ENCODE measurements around the gene CYP1A2.
"Not testable (repeated sequence)": the region's sequence is repeated elsewhere in the genome, so short reads cannot be mapped to it uniquely, and the experiment has no call there.

Gene CYP1A2

DNA sequence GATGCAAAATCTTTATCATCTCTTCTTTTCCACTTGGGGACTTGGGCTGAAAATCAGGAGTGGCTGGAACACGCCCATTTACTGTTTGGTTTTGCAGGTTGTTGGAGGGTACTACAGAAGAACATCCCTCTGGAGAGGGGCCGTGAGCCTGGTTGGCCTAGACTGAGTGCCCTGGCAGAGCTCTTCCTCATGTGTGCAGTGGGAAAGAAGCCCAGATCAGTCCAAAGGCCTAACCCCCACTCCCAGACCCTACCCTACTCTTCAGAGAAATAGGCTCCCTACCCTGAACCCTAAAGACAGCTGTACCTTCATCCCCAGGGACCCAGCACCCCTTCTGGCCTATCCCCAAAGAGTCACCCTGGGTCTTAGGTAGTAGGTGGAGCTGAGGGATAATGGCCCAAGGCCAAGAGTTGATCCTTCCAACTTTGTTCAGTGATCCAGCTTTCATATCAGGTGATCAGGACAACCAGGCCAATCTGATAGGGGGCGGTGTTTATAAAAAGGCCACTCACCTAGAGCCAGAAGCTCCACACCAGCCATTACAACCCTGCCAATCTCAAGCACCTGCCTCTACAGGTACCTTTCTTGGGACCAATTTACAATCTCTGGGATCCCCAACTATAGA lies at the start of gene CYP1A2:
Gene CYP1A2 (plus strand): TSS at position 524 of the 625 bp plus-strand sequence. CDS start 894 bp downstream, outside the sequence.
- DNase-seq, result no peak

DNA sequence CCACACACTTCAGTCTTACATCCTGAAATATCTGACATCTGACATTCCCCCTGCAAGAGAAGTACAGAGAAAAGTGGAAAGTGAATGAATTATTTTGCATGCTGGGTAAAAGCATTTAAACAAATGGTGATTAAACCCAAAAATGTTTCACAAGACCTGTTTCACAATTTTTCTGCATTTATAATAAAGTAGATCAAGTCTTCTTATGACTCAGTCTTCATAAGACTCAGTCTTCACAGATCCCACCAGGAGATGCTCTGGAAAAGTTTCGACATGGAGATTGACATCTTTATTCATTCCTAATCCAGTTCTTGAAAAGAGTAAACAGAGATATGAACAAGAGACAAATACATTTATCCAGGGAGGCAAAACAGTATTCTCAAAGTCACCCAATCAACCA lies 39.6 kb upstream of the CYP1A2 start:
- no peak for DNase-seq

- DNase-seq, result no peak
Observed at GRCh38 chr15:74709892-74710291, 38.8 kb upstream of the CYP1A2 start.

- no peak for DNase-seq
Observed at GRCh38 chr15:74710319-74711094, 38.1 kb upstream of the CYP1A2 start.

DNA sequence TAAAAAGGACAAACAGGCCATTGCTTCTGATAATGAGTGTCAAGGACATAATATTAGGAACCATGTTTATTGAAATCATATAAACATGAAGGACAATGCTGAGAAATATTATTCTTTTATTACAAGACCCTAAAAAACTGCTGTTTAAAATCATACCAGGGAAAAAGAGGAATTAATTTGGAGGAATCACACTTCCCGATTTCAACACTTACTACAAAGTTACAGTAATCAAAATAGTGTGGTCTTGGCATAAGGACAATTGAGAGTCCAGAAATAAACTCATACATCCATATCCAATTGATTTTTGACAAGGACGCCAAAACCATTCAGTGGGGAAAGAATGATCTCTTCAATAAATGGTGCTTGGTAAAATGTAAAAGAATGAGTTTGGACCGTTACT lies 36.3 kb upstream of the CYP1A2 start:
- DNase-seq, result no peak

- DNase-seq, result no peak
Observed at GRCh38 chr15:74716651-74717050, 32.0 kb upstream of the CYP1A2 start.

- no peak for DNase-seq
Observed at GRCh38 chr15:74722591-74722990, 26.1 kb upstream of the CYP1A2 start.

DNA sequence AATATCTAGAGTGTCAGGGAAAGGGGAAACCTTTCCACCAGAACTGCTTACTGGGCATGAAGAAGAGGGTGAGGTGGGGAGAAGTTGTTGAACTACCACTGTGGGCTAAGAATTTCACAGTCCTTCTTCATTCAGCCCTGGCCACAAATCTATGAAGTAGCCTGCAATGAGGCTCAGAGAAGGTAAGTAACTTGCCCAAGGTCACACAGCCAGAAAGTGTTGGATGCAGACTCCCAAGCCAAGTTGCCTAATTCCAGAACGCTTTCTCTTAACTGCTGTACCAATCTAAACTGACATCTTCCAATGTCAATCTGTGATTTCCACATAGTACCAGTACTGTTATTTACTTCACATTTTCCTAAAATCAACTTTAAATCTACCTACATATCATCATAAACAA lies 25.5 kb upstream of the CYP1A2 start:
- no peak for DNase-seq

GRCh38 chr15:74723754-74724334 lies 24.8 kb upstream of the CYP1A2 start:
- no peak for DNase-seq

DNA sequence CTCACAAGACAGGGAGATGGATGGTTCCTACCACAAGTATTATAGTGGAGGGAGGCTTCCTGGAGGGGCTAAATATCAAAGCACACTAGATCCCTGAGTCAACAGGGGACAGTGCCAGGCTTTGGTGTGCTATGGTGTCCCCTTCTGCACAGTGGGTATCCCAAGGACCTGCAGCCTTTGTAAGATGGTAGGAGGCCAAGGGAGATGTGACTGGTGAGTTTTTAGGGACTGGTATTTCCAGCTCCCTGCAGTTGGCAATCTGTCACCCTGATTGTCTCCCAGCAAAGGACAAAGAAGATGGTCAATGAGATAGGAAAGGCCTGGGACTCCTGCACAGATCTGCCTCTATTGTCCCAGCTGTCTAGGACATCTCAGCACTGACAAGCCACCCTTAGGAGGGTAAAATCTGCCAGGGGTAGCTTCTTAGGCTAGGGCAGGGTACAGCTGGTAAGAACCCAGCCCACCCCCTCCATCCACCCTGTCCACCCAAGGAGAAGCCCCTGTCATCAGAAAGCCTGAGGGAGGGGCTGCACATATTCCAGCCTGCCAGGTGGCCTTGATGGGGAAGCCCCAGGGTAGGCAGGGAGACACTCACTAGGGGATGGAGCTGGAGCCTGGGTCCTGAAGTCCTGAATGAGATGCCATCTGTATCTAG lies 23.9 kb upstream of the CYP1A2 start:
- DNase-seq, result no peak

DNA sequence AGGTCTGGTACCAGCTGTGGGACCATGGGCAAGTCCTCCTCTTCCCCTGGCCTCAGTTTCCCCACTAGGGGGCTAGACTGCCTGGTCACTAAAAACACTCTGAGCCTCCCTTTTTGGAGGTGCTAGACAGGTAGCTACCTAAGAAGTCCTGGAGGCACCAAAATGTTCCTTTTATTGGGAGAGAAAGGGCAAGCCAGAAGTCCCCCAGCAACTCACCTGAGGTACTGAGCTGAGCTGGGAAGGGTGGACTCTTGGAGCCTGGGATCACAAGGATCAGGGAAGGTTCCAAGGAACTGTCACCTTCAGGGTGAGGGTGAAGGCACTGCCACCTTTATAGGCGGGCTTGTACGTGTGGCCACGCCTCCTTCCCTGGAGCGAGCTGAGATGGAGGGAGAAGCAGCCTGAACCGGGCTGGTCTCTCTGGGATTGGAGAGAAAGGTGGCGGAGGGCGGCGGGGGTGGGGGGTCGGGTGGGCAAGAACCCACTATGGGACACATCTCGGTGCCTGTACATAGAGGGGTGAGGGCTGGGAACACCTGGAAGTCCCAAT lies 23.3 kb upstream of the CYP1A2 start, which contains the start of gene CYP1A1:
Gene CYP1A1 (minus strand): TSS at position 304 of the 550 bp plus-strand sequence. CDS start 2,431 bp downstream, outside the sequence.
- peak; percentile 56 for DNase-seq

- DNase-seq, result peak; percentile 66
Observed at GRCh38 chr15:74725845-74726773, 22.5 kb upstream of the CYP1A2 start.

DNA sequence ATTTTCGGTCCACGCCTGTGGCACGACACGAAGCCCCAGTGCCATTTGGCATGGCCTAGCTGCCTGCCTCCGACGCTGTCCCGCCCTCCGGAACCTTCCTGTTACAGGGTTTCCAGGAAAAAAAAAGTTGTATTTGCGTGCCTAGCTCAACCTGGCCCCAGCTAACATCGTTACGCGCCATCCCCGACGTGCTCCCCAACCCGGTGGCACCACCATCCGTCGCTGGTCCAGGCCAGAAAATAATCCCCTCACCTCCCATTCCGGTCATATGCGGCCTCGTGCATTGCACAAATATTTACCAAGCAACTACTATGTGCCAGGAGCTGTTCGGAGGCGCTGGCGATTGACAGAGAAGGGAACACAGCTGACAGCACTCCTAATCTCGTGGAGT lies 21.9 kb upstream of the CYP1A2 start:
- DNase-seq, result no peak

GRCh38 chr15:74727727-74728126 lies 20.9 kb upstream of the CYP1A2 start:
- DNase-seq, result no peak

- not testable (repeated sequence) for DNase-seq
Observed at GRCh38 chr15:74728699-74729098, 19.9 kb upstream of the CYP1A2 start.

DNA sequence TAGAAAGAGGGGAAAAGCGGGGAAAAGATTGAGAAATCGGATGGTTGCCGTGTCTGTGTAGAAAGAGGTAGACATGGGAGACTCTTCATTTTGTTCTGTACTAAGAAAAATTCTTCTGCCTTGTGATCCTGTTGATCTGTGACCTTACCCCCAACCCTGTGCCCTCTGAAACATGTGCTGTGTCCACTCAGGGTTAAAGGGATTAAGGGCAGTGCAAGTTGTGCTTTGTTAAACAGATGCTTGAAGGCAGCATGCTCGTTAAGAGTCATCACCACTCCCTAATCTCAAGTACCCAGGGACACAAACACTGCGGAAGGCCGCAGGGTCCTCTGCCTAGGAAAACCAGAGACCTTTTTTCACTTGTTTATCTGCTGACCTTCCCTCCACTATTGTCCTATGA lies 19.3 kb upstream of the CYP1A2 start:
- not testable (repeated sequence) for DNase-seq

DNA sequence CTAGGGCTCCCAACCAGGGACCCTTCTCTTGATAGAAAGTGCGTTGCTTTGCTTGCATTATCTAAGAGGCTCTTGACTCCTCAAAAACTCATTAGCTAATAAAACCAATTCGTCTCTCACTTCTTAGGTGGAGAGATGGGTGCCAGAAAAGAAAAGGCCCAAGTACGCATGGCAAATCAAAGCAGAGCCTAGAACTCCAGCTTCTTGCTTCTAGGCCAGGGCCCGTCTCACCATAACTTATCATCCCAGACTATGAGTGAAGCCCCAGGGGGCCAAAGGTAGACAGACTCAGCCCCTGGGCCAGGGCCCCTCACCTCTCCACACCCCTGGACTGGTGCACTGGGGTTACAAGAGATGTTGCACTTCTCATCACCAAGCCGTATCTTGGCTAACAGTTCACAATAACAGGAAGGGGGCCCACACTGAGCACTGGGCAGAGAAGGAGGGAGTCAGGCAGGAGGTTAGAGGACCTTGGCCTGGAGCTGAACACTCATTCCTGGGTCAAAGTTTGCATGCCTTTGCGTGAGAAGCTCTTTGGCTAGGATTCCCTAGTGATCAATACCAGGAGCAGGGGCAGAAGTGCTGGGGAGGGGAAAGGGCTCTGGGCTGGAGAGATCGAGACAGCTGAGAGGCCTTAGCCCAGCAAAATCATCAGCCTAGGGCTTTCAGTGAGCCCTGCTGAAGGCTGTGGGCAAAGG lies 17.9 kb upstream of the CYP1A2 start:
- no peak for DNase-seq

GRCh38 chr15:74732846-74733245 lies 15.8 kb upstream of the CYP1A2 start:
- no peak for DNase-seq

- no peak for DNase-seq
Observed at GRCh38 chr15:74733269-74733668, 15.4 kb upstream of the CYP1A2 start.

DNA sequence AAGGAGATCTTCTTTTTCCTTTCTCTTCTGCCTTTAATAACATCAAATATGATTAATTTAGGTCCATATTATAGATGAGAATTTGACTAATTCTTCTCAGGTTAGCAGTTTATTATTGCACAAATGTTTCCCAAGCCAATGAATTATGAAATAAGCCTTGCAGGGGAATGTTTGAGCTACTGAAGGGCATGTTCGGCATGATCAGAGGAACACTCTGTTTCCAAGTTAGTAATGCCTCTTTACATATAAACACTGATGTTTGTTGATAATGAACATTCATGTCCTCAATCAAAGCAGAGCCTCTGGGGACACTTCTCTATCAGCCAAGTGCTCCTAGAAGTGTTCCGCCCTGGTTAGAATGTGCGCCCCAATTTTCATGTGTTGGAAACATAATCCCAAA lies 13.3 kb upstream of the CYP1A2 start:
- DNase-seq, result no peak

DNA sequence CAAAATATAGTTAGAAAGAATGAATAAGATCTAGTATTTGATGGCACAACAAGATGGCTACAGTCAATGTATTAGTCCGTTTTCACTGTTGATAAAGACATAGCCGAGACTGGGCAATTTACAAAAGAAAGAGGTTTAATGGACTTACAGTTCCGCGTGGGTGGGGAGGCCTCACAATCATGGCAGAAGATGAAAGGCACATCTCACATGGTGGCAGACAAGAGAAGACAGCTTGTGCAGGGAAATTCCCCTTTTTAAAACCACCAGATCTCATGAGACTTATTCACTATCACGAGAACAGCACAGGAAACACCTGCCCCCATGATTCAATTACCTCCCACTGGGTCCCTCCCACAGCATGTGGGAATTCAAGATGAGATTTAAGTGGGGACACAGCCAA lies 10.4 kb upstream of the CYP1A2 start:
- DNase-seq, result not testable (repeated sequence)
